NCI-H2081 (cell line): ENCODE results near the gene DEFB129.
"Not testable (repeated sequence)": the region's sequence is repeated elsewhere in the genome, so short reads cannot be mapped to it uniquely, and the experiment has no call there.

Source experiments
- DNase-seq, 2 experiments: peaks; one replicate each; lab custom pipeline; 2025; lab: John Stamatoyannopoulos, UW

Gene DEFB129

GRCh38 chr20:226958-227357, at the start of gene DEFB129:
Gene DEFB129 (plus strand): TSS chr20:227258. CDS start chr20:227289, 31 bp downstream.
- no peak for DNase-seq

GRCh38 chr20:184288-184687, 42.8 kb upstream of the DEFB129 start:
- no peak for DNase-seq

- DNase-seq = no peak
These were observed 39.3 kb upstream of the DEFB129 start for GRCh38 chr20:187733-188132.

GRCh38 chr20:189611-190010, 37.4 kb upstream of the DEFB129 start, which contains the start of gene DEFB128:
Gene DEFB128 (minus strand): TSS chr20:189711. CDS start chr20:189623, 88 bp downstream.
- no peak for DNase-seq

GRCh38 chr20:198225-198624, 28.8 kb upstream of the DEFB129 start:
- DNase-seq = no peak

GRCh38 chr20:199996-200395, 27.1 kb upstream of the DEFB129 start:
- DNase-seq = no peak

- not testable (repeated sequence) for DNase-seq
These were observed 23.4 kb upstream of the DEFB129 start for GRCh38 chr20:203630-204029.

GRCh38 chr20:208942-209566, 18.0 kb upstream of the DEFB129 start:
- DNase-seq = peak; percentile 15 to 54

- DNase-seq = no peak
These were observed 16.1 kb upstream of the DEFB129 start for GRCh38 chr20:210809-211502.

GRCh38 chr20:214383-214782, 12.7 kb upstream of the DEFB129 start:
- no peak for DNase-seq

GRCh38 chr20:215796-216195, 11.3 kb upstream of the DEFB129 start:
- no peak for DNase-seq

GRCh38 chr20:217266-217665, 9.8 kb upstream of the DEFB129 start:
- DNase-seq = no peak

- DNase-seq = peak; percentile 2 to 32
These were observed 7.6 kb upstream of the DEFB129 start for GRCh38 chr20:219290-220115.

GRCh38 chr20:221258-221830, 5.7 kb upstream of the DEFB129 start:
- no peak for DNase-seq

GRCh38 chr20:225879-226278, 1.2 kb upstream of the DEFB129 start:
- not testable (repeated sequence) for DNase-seq

- DNase-seq = no peak
These were observed 514 bp downstream of the DEFB129 start for GRCh38 chr20:227439-228105.

GRCh38 chr20:235891-236290, 8.8 kb downstream of the DEFB129 start:
- no peak for DNase-seq

- DNase-seq = no peak
These were observed 10.4 kb downstream of the DEFB129 start for GRCh38 chr20:237489-237888.

GRCh38 chr20:237929-238328, 10.9 kb downstream of the DEFB129 start:
- DNase-seq = no peak

GRCh38 chr20:242905-243304, 15.8 kb downstream of the DEFB129 start:
- no peak for DNase-seq

- no peak for DNase-seq
These were observed 24.3 kb downstream of the DEFB129 start for GRCh38 chr20:251354-251753.

- no peak for DNase-seq
These were observed 25.7 kb downstream of the DEFB129 start for GRCh38 chr20:252801-253200.
